HepG2 (cell line): Measurements from ENCODE around the gene NCR3LG1. TPM values are rescaled to one million over a fixed set of nuclear protein-coding genes. Genes with fewer than 3 reads are reported as not detected.

Source experiments
- ATAC-seq: fragments of 200-7000 bp; cut with Tn5 transposase; 3 replicates; pipeline ENCODE4 v1.9.1; 2020; ENCODE audit warnings: mild to moderate bottlenecking, moderate library complexity
- BruUV-seq: library from RNA; stranded (reverse); fragments of 400-500 nt; replicated peaks from 2 replicates; lab custom pipeline; 2021; lab: Mats Ljungman, UMichigan
- CTCF ChIA-PET: fragments of 300-600 bp; formaldehyde crosslinking; extraction: SDS; loops from one replicate; lab custom pipeline; 2021; ENCODE audit warnings: low total read pairs, inconsistent platforms, low intra/inter-chr PET ratio; lab: Yijun Ruan, JAX
- POLR2A ChIA-PET: fragments of 350-600 bp; sonication (Branson Sonifier 250); formaldehyde crosslinking; loops from one replicate; lab custom pipeline; 2020; ENCODE audit warnings: antibody characterized with exemption, inconsistent platforms; lab: Yijun Ruan, JAX
- DNase-seq: peaks from one replicate; pipeline ENCODE4 v3.0.0-alpha.2; 2015; ENCODE audit warnings: low spot score
- FAIRE-seq: peaks from 3 replicates; lab custom pipeline; 2011; peaks lifted over from hg19 to GRCh38; lab: Jason Lieb, UNC
- H2AFZ ChIP-seq: one replicate; pipeline ENCODE4 v1.6.1; 2011; ENCODE audit warnings: low read length, inconsistent platforms
- H3K27ac ChIP-seq: fragments of 300-600 bp; 3 replicates; pipeline ENCODE4 v1.8.0; 2011; ENCODE audit warnings: mixed run types, mild to moderate bottlenecking, mixed read lengths, low read length, inconsistent platforms; ENCODE audit not compliant: insufficient read depth; ENCODE audit errors: extremely low read length
- H3K27me3 ChIP-seq, 2 experiments: fragments of 200-600 bp in 1 of 2; 2 replicates in 1 of 2; 3 replicates in 1 of 2; pipeline versions ENCODE4 v1.6.0 to v1.8.0; 2011; ENCODE audit warnings: low read length in 2 of 2, mild to moderate bottlenecking in 2 of 2, moderate library complexity in 2 of 2, inconsistent platforms in 1 of 2; ENCODE audit not compliant: insufficient read depth in 2 of 2, control insufficient read depth in 1 of 2
- H3K36me3 ChIP-seq, 2 experiments: fragments of 200-600 bp in 1 of 2; replicated peaks in 1 of 2; 2 replicates in 1 of 2; 3 replicates in 1 of 2; pipeline versions ENCODE4 v1.5.1 to v1.8.0; 2011; ENCODE audit warnings: low read length in 2 of 2, inconsistent platforms in 1 of 2; ENCODE audit not compliant: insufficient read depth in 2 of 2, control insufficient read depth in 1 of 2
- H3K4me1 ChIP-seq: 2 replicates; pipeline ENCODE4 v1.5.1; 2012; ENCODE audit warnings: low read length, inconsistent platforms; ENCODE audit not compliant: insufficient read depth
- H3K4me2 ChIP-seq: 2 replicates; pipeline ENCODE4 v1.6.0; 2011; ENCODE audit warnings: low read depth, low read length, inconsistent platforms
- H3K4me3 ChIP-seq, 3 experiments: fragments of 200-600 bp in 1 of 3; sonication (generic), shearing (Covaris generic) in 1 of 3; replicated peaks in 1 of 3; 2 replicates each; pipeline ENCODE4 v1.5.1; 2011 to 2016; ENCODE audit warnings: low read length in 3 of 3, inconsistent platforms in 2 of 3, low read depth in 2 of 3, mild to moderate bottlenecking in 2 of 3, control low read depth in 1 of 3, mixed read lengths in 1 of 3; ENCODE audit not compliant: insufficient read depth in 1 of 3
- H3K79me2 ChIP-seq: one replicate; pipeline ENCODE4 v1.6.1; 2011; ENCODE audit warnings: low read length, inconsistent platforms; ENCODE audit not compliant: insufficient read depth
- H3K9ac ChIP-seq: 2 replicates; pipeline ENCODE4 v1.6.0; 2011; ENCODE audit warnings: mild to moderate bottlenecking, low read depth, low read length, inconsistent platforms; ENCODE audit not compliant: insufficient read depth
- H3K9me3 ChIP-seq: 2 replicates; pipeline ENCODE4 v1.5.1; 2012; ENCODE audit warnings: mild to moderate bottlenecking, low read length
- H4K20me1 ChIP-seq: 2 replicates; pipeline ENCODE4 v1.6.0; 2011; ENCODE audit warnings: inconsistent platforms, mild to moderate bottlenecking, low read length, moderate library complexity; ENCODE audit not compliant: insufficient read depth
- BRCA1 ChIP-seq: sonication (generic); formaldehyde crosslinking; IDR thresholded peaks from 2 replicates; pipeline ENCODE4 v1.4.0; 2020; ENCODE audit warnings: missing genetic modification reagents
- GPBP1L1 ChIP-seq: sonication (generic); formaldehyde crosslinking; IDR thresholded peaks from 2 replicates; pipeline ENCODE4 v1.5.0; 2020; ENCODE audit warnings: mild to moderate bottlenecking, missing genetic modification reagents
- KDM5B ChIP-seq: sonication (generic); formaldehyde crosslinking; IDR thresholded peaks from 2 replicates; pipeline ENCODE4 v1.4.0; 2020; ENCODE audit warnings: missing genetic modification reagents, mild to moderate bottlenecking, borderline replicate concordance
- MEIS1 ChIP-seq: sonication (generic); formaldehyde crosslinking; IDR thresholded peaks from 2 replicates; pipeline ENCODE4 v1.9.0; 2021; ENCODE audit warnings: mild to moderate bottlenecking, missing genetic modification reagents, moderate library complexity, borderline replicate concordance
- PRPF4 ChIP-seq: fragments of 200-400 bp; formaldehyde crosslinking; IDR thresholded peaks from 2 replicates; pipeline ENCODE4 v1.6.1; 2016; ENCODE audit warnings: low read length, low read depth; ENCODE audit not compliant: poor library complexity, severe bottlenecking
- SMARCE1 ChIP-seq: fragments of 450-650 bp; IDR thresholded peaks from 2 replicates; pipeline ENCODE4 v1.6.1; 2017; ENCODE audit warnings: borderline replicate concordance
- TFE3 ChIP-seq: IDR thresholded peaks from 2 replicates; pipeline ENCODE4 v1.6.1; 2016
- TP53 ChIP-seq: sonication (generic); formaldehyde crosslinking; conservative IDR thresholded peaks from 2 replicates; pipeline ENCODE4 v1.4.0; 2020; ENCODE audit warnings: missing genetic modification reagents
- ZNF605 ChIP-seq: sonication (generic); formaldehyde crosslinking; IDR thresholded peaks from 2 replicates; pipeline ENCODE4 v1.8.0; 2022; ENCODE audit warnings: mild to moderate bottlenecking, missing genetic modification reagents
- ZNF878 ChIP-seq: sonication (generic); formaldehyde crosslinking; IDR thresholded peaks from 2 replicates; pipeline ENCODE4 v1.8.1; 2023; ENCODE audit warnings: mild to moderate bottlenecking, missing genetic modification reagents, moderate library complexity
- ZNF879 ChIP-seq: sonication (generic); formaldehyde crosslinking; IDR thresholded peaks from 2 replicates; pipeline ENCODE4 v1.8.1; 2023; ENCODE audit warnings: missing genetic modification reagents
- WGBS: methylation state at CpG from one replicate; pipeline ENCODE4 v1.1.6; 2017; ENCODE audit warnings: low lambda C conversion rate; 5-methylcytosine and 5-hydroxymethylcytosine counted together
- in situ Hi-C: cut with HindIII; loops from 2 replicates; pipeline ENCODE4 v1.10.0; 2017; ENCODE audit warnings: low pct_unique_long_range_greater_than_20kb; ENCODE audit not compliant: extremely low pct_ligation_motif_present
- intact Hi-C: fragments of 100-400 bp; cut with micrococcal nuclease; formaldehyde crosslinking; loops from one replicate; pipeline ENCODE4 v1.10.0; 2022; ENCODE audit not compliant: unreplicated experiment
- polyA plus RNA-seq, 8 experiments: library from polyadenylated mRNA; depleted of rRNA in 3 of 8; stranded (reverse) in 7 of 8; unstranded in 1 of 8; fragments of >200 nt; fragmentation: Illumina TruSeq in 4 of 8; extraction: Trizol in 4 of 8; gene quantifications; 2 replicates each; pipeline versions ENCODE4 v1.2.1 to v1.2.3, GENCODE V29; 2011 to 2016; ENCODE audit warnings: low read depth in 4 of 8, missing spikeins in 1 of 8, mixed read lengths in 1 of 8; ENCODE audit not compliant: insufficient read depth in 1 of 8
- total RNA-seq, 5 experiments: library from RNA; depleted of rRNA; stranded (reverse); fragments of >200 nt; fragmentation: Illumina TruSeq; extraction: Trizol; gene quantifications; 2 replicates each; pipeline ENCODE4 v1.2.3, GENCODE V29; 2016; ENCODE audit warnings: low read depth in 1 of 5
- TF ChIP-seq, protein P1 (sequence below): IDR thresholded peaks from 2 replicates; pipeline ENCODE4 v1.6.1; 2012; ENCODE audit warnings: low read depth, low read length, improper control_type of control experiment
- TF ChIP-seq, protein P2 (sequence below): sonication (generic); formaldehyde crosslinking; IDR thresholded peaks from 2 replicates; pipeline ENCODE4 v1.8.1; 2023; ENCODE audit warnings: mild to moderate bottlenecking, missing genetic modification reagents, borderline replicate concordance

Gene NCR3LG1
- total and polyA plus RNA-seq, 2 of the 13 experiments (the other 11 are each of a cell fraction or from before 2014, with no cell fraction given), result 16.1 to 25.1 TPM

DNA sequence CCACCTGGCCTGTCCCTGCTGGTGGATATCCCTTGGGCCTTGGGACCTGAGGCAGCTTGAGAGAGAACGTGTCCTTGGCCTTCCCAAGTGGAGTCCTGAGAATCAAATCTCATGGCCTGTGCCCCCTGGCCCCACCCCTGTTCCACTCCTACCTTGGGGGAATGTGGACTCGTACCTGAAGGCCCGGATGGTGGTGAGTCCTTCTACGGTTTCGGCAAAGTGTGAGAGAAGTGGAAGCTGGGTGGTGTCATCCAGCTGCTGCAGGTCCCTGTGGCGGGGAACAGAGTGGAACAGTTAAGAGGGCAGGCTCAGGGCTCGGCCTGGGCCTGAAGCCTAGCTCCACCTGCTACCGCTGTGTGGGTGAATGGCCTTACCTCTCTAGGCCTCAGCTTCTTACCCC is 50.9 kb downstream of the NCR3LG1 start:
- Histone ChIP-seq H4K20me1 (no peaks in the 10 kb centered on the region), H3K4me1 (peaks cover 14% of the 10 kb centered on the region), H3K36me3 (no peaks in the 10 kb centered on the region), H3K79me2 (no peaks in the 10 kb centered on the region), H3K4me2 (no peak overlapping the region), H3K27me3 (peaks cover 5 to 38% of the 10 kb centered on the region in 2 experiments; a peak in 3 of 5 replicates), H3K4me3 (no peak overlapping the region), H3K9me3 (no peaks in the 10 kb centered on the region), H2AFZ (no peak overlapping the region), H3K27ac (no peak overlapping the region), H3K9ac (no peak overlapping the region)
- in situ Hi-C loops, result no loop called here
- DNase-seq (no peak), FAIRE-seq (no peak), ATAC-seq (no peak)
- TF ChIP-seq, protein P1, sequence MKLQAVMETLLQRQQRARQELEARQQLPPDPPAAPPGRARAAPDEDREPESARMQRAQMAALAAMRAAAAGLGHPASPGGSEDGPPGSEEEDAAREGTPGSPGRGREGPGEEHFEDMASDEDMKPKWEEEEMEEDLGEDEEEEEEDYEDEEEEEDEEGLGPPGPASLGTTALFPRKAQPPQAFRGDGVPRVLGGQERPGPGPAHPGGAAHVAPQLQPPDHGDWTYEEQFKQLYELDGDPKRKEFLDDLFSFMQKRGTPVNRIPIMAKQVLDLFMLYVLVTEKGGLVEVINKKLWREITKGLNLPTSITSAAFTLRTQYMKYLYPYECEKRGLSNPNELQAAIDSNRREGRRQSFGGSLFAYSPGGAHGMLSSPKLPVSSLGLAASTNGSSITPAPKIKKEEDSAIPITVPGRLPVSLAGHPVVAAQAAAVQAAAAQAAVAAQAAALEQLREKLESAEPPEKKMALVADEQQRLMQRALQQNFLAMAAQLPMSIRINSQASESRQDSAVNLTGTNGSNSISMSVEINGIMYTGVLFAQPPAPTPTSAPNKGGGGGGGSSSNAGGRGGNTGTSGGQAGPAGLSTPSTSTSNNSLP, result no peak
- TF ChIP-seq, protein P2, sequence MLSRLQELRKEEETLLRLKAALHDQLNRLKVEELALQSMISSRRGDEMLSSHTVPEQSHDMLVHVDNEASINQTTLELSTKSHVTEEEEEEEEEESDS, result no peak
- TF ChIP-seq PRPF4 (no peak), BRCA1 (no peak), ZNF879 (CRISPR knock-in tag) (no peak), TP53 (CRISPR knock-in tag) (no peak), ZNF878 (CRISPR knock-in tag) (no peak), ZNF605 (CRISPR knock-in tag) (no peak), TFE3 (CRISPR knock-in tag) (no peak), SMARCE1 (no peak), MEIS1 (CRISPR knock-in tag) (no peak), KDM5B (CRISPR knock-in tag) (no peak), GPBP1L1 (CRISPR knock-in tag) (no peak)
- 46% methylated on average over 5 of the region's 8 CpGs for WGBS
- ChIA-PET POLR2A (no interaction called here), CTCF (no interaction called here)
- no TSS peak for BruUV-seq
- intact Hi-C loops, result no loop called here
